Skin epidermis (tissue), 12 donors: ENCODE data around the gene RASGRP2.

Experiments used
- H3K27ac ChIP-seq, 21 experiments: fragments of 200-600 bp; sonication (generic) in 11 of 21; one replicate each; pipeline ENCODE4 v1.5.0; 2020; ENCODE audit warnings: mild to moderate bottlenecking in 3 of 21, inconsistent platforms in 2 of 21, moderate library complexity in 2 of 21
- H3K4me3 ChIP-seq, 7 experiments: fragments of 200-600 bp; sonication (generic) in 2 of 7; one replicate each; pipeline ENCODE4 v1.5.0; 2020; ENCODE audit warnings: inconsistent platforms in 2 of 7, mild to moderate bottlenecking in 2 of 7, moderate library complexity in 1 of 7

The RASGRP2 gene

DNA sequence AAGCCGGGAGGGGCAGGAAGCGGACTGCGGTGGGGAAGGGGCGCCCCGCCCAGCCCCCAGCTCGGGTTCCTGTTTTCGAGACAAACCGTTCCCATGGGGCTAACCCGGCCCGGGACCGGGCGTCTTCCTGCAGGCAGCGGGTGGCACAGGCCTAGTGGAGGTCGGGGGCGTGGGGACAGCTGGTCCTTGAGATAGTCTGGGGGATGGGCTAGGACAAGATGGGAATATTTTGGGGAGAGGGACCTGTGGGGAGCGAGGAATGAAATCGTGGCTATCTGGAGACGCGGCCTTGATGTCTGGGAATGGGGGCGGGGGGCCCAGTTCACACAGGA lies 1.2 kb upstream of the RASGRP2 start:
- Histone ChIP-seq H3K4me3 (peak overlapping the region; percentile 19 to 54 (median 36)), H3K27ac (peak overlapping the region; percentile 34 to 97 (median 84))

DNA sequence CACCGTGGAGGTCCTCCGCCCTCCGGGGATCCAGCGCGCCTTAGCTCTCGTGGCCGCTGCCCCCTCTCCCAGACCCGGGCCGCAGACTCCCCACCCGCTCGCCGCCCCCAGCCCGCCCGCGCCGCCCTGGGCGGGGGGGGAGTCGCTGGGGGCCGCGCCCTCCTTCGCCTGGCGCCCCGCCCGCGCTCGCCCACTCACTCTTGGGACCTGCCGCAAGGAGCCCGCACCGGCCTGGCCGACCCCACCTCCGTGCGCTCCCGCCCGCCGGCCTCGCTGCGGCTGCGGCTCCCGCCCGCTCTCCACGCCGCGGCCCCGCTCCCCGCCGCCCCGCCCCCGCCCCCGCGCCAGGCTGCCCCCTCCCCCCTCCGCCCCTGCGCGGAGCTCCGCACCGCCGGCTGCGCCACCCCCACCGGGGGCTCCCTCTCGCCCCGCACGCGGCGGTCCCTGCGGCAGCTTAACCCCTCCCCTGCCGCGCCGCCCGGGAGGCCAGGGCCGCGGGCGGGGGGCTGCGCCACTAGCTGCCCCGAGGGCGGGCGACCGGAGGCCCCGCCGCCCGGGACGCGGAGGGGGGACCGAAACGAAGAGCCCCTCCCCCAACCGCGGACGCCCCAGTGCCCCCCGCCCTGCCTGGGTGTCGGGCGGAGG lies 724 bp upstream of the RASGRP2 start:
- peak overlapping the region; percentile 40 to 97 (median 84) for H3K27ac ChIP-seq
- H3K4me3 ChIP-seq = peak overlapping the region; percentile 28 to 54 (median 36)

DNA sequence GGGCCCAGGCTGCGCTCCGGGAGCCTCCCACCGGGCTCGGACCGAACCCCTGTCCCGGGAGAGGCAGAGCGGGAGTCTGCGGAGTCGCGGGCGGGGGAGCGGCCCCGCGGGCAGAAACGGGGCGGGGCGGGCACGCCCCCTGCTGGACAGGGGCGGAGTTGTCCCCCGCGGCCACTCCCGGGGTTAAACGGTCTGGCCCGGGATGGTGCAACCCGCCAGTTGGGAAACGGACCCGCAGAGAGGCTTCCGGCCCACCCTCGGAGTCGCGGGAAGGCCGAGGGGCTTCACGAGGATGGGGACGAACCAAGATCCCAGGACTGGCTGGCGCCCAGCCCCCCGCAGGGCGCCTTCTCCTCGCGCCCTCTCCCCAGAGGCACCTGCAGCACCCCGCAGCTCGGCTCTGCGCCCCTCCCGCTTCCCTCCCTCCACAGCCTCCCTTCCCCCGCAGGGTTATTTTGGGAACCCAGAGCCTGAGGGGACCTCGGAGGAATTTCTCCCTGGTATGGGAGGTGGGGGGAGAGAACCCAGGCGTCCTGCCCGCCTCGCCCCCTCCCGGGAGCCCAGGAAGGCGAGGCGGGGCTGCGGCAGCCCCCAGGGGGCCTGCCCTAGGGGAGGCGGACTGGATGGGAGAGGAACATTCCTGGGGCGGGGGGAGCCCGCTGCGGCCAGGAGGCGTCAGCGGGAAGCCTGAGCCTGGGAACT lies 902 bp downstream of the RASGRP2 start:
- Histone ChIP-seq H3K27ac (peak overlapping the region in 19 of 21 experiments; percentile 2 to 96 (median 73)), H3K4me3 (peak overlapping the region; percentile 28 to 54 (median 36))

GRCh38 chr11:64742087-64742888 lies 1.7 kb downstream of the RASGRP2 start:
- peak overlapping the region; percentile 28 to 54 (median 36) for H3K4me3 ChIP-seq

GRCh38 chr11:64741375-64742086 lies 2.4 kb downstream of the RASGRP2 start:
- peak overlapping the region in 6 of 7 experiments; percentile 28 to 54 (median 39) for H3K4me3 ChIP-seq

More at GRCh38 chr11:64742087-64742888, 1.7 kb downstream of the RASGRP2 start:
- H3K27ac ChIP-seq = peak overlapping the region in 16 of 21 experiments; percentile 2 to 95 (median 68)

DNA sequence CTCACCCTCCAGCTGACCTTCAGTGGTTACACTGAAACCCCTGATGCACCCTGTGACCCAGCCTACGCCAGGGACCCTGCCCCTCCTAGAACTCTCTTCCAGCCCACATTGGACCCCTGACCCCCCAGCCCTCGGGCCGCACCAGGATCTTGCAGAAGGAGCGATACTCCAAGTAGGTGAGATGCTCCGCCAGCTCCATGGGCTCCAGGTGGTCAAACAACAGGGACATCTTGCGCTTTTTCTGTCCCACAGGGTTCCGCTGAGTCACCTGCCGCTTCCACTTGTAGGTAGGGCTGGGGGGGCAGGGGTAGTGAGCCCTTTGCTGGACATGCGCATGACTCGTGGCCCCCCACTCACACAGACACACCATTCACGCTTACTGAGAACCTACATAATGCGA lies 4.1 kb downstream of the RASGRP2 start:
- Histone ChIP-seq H3K4me3 (no peak overlapping the region), H3K27ac (no peak overlapping the region)

More at GRCh38 chr11:64741375-64742086, 2.4 kb downstream of the RASGRP2 start:
- peak overlapping the region in 1 of 21 experiments; percentile 87 for H3K27ac ChIP-seq

GRCh38 chr11:64736654-64737053 lies 7.3 kb downstream of the RASGRP2 start:
- no peak overlapping the region for H3K4me3 ChIP-seq

DNA sequence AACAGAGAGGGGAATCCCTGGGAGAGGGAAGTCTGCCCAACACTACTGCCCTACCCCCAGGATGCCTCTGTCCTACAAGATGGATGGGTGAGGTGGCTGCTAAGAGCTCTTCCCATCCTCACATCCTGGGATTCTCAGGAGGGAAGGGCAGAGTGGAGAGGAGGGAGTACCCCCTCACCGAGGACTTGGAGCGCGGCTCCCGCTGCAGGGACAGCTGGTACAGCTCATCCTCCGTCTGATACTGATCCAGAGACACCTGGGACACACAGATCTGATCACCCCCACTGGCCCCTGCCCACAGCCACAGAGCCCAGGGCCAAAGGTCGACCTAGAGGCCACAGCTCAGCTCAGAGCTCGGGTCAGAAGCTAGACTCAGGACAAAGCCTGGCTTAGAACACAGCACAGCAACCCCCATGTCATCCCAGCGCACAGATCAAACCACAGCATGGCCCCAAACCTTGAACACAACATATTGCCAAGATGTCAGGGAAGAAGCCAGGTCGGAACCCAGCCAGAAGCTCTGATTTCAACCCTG lies 8.2 kb downstream of the RASGRP2 start:
- Histone ChIP-seq H3K4me3 (peak overlapping the region in 1 of 7 experiments; percentile 5), H3K27ac (no peak overlapping the region)

More at GRCh38 chr11:64736654-64737053, 7.3 kb downstream of the RASGRP2 start:
- no peak overlapping the region for H3K27ac ChIP-seq

- Histone ChIP-seq H3K27ac (no peak overlapping the region), H3K4me3 (no peak overlapping the region)
Measured at GRCh38 chr11:64734811-64735724, 8.9 kb downstream of the RASGRP2 start.

GRCh38 chr11:64731601-64732000 lies 12.3 kb downstream of the RASGRP2 start:
- Histone ChIP-seq H3K27ac (no peak overlapping the region), H3K4me3 (no peak overlapping the region)

- Histone ChIP-seq H3K4me3 (no peak overlapping the region), H3K27ac (no peak overlapping the region)
Measured at GRCh38 chr11:64729851-64730382, 14.0 kb downstream of the RASGRP2 start.

DNA sequence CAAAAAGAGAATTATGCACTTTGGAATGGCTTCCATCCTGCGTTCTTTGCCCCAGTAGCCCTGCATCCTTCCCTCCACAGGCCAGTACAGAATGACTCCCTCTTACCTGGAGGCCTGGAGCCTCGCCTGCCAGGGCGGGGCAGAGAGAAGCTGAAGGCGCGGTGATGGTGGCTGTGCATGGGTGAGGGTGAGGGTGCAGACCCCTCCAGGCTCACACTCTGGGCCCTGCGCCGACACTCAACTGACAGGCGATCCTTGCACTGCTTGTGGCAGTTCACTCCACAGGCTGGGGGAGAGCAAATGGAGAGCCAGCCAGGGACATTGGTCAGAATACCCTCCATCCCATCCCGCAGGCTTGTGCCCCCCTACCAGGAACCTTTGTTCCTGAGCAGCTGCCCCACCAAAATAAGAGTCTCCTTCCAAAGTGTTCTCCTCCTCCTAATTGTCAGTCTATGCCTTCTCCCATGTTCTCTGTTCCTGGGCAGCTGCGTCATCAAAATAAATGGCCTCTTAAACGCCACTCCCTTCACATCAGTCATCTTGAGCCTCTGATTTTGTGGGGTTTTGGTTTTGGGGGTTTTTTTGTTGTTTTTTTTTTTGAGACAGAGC lies 15.1 kb downstream of the RASGRP2 start:
- no peak overlapping the region for H3K4me3 ChIP-seq
- H3K27ac ChIP-seq = no peak overlapping the region

DNA sequence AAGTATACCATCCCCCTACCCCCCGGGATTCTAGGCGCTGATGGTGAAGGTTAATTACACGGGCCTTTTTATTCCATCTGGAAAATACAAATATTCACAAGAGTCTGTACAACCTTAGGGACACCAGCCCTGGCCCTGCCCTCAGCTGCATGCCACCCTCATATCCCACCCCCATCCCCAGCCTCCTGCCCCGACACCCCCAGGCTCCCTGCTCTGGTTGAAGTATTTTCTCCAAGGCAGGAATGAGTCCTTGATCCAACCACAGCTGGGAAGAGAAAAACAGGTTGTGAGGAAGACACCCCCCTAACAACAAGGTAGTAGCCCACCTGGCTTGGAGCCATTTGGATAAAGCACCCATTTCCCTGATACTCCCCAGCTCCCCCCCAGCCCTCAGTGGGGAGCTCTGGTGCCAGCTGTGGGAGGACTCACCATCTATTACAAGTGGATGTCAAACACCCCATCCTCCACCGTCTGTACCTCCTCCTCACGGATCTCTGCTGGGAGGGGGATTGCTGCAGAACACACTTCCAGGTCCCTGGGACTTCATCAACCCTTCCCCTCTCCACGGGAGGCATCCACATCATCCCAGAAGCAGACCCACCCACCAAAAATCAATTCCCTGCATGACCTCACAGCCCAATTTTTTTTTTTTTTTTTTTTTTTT lies 16.9 kb downstream of the RASGRP2 start:
- Histone ChIP-seq H3K4me3 (no peak overlapping the region), H3K27ac (no peak overlapping the region)

- H3K27ac ChIP-seq = no peak overlapping the region
- no peak overlapping the region for H3K4me3 ChIP-seq
Measured at GRCh38 chr11:64726211-64726641, 17.7 kb downstream of the RASGRP2 start.

DNA sequence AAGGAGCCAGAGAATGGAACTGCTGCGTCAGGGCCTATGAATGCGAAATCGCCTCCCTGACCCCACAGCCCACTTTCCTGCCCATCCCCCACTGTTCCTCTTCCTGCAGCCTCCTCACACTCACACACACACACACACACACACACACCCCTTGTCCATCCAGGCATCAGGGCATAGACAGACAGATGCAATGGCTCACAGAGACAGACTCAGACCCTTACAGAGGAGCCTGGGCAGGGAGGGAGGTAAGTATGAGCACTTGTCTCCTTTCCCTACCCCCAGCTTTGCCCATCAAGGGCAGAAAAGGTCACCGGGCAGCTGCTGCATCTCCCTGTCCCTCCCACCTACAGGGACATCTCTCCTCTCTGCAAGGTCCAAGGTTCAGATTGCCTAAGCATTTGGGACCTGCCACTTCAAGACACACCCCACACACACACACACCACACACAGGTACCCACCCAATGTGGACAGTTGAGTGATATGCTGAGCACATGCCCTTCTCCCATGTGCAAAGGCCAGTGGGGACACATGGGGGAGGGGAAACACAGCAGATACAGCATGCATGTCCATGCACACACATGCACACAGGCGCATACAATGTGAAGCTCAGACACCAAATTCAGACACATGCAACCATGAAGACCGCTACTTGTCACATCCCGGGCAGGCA lies 18.9 kb downstream of the RASGRP2 start:
- H3K27ac ChIP-seq = no peak overlapping the region

More for the DNA sequence above, 18.9 kb downstream of the RASGRP2 start:
- no peak overlapping the region for H3K4me3 ChIP-seq
